ENCODE results near the gene PLS1.

PLS1 gene

GRCh38 chr3:142638291-142638690, 42.1 kb downstream of the PLS1 start:
- no peaks in the 10 kb centered on the region for H3K9me3 ChIP-seq (ENCODE audit: control insufficient read depth, insufficient read depth, low read length)
- H3K4me1 ChIP-seq (ENCODE audit: insufficient read depth, low read length), result peaks cover 7% of the 10 kb centered on the region; the same call in 1 of the 2 replicates
- no peaks in the 10 kb centered on the region for H3K36me3 ChIP-seq (ENCODE audit: insufficient read depth, low read length)
- H3K9ac ChIP-seq (ENCODE audit: low read depth, low read length), result no peak overlapping the region

GRCh38 chr3:142641504-142641903, 45.3 kb downstream of the PLS1 start:
- H3K4me1 ChIP-seq (ENCODE audit: insufficient read depth, low read length), result peaks cover 22% of the 10 kb centered on the region
- H3K9ac ChIP-seq (ENCODE audit: low read depth, low read length), result no peak overlapping the region
- no peaks in the 10 kb centered on the region for H3K36me3 ChIP-seq (ENCODE audit: insufficient read depth, low read length)
- H3K9me3 ChIP-seq (ENCODE audit: control insufficient read depth, insufficient read depth, low read length), result no peaks in the 10 kb centered on the region

DNA sequence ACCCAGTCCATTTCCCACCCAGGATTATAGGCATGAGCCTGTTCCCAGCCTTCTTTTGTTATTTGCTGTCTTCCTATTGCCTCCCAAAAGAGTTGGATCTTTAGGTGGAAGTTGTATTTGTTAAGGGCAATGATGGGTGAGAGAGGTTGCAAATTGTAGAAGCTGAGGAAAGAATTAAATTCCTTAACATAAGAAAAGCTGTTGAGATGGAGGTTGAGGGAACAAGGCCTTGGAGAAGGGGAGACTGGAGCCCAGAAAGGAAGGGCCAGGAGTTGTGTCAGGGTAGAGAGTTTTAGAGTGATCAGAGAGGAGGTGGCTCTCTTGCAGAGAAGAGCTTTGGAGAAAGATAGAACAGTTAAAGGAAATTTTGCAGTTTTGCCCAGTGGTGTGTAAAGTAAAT, 46.8 kb downstream of the PLS1 start:
- Histone ChIP-seq H3K9ac (ENCODE audit: low read depth, low read length) (no peak overlapping the region), H3K9me3 (ENCODE audit: control insufficient read depth, insufficient read depth, low read length) (no peaks in the 10 kb centered on the region), H3K4me1 (ENCODE audit: insufficient read depth, low read length) (peaks cover 22% of the 10 kb centered on the region), H3K36me3 (ENCODE audit: insufficient read depth, low read length) (peaks cover 3% of the 10 kb centered on the region; the same call in 1 of the 2 replicates)

DNA sequence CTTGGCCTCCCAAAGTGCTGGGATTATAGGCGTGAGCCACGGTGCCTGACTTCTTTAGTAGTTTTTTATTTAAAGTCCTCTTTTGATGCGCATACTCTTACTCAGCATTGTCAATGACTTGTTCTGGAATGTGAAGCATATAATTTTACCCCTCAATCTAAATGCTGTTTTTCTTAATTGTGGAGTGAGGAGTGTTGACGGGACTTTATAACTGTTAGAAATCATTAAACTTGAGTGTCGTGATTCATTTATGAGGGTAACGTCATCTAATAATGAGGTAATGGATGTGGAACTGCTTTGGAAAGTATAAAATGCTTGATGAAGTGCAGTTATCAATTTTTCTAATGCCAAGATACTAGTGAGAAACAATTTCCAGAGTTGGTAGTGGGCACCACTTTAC, 48.3 kb downstream of the PLS1 start:
- Histone ChIP-seq H3K36me3 (ENCODE audit: insufficient read depth, low read length) (peaks cover 3% of the 10 kb centered on the region; the same call in 1 of the 2 replicates), H3K9me3 (ENCODE audit: control insufficient read depth, insufficient read depth, low read length) (no peaks in the 10 kb centered on the region), H3K9ac (ENCODE audit: low read depth, low read length) (no peak overlapping the region), H3K4me1 (ENCODE audit: insufficient read depth, low read length) (peaks cover 22% of the 10 kb centered on the region)

GRCh38 chr3:142645236-142645793, 49.1 kb downstream of the PLS1 start:
- Histone ChIP-seq H3K9ac (ENCODE audit: low read depth, low read length) (no peak overlapping the region), H3K9me3 (ENCODE audit: control insufficient read depth, insufficient read depth, low read length) (no peaks in the 10 kb centered on the region), H3K36me3 (ENCODE audit: insufficient read depth, low read length) (peaks cover 3% of the 10 kb centered on the region; the same call in 1 of the 2 replicates), H3K4me1 (ENCODE audit: insufficient read depth, low read length) (peaks cover 22% of the 10 kb centered on the region)

DNA sequence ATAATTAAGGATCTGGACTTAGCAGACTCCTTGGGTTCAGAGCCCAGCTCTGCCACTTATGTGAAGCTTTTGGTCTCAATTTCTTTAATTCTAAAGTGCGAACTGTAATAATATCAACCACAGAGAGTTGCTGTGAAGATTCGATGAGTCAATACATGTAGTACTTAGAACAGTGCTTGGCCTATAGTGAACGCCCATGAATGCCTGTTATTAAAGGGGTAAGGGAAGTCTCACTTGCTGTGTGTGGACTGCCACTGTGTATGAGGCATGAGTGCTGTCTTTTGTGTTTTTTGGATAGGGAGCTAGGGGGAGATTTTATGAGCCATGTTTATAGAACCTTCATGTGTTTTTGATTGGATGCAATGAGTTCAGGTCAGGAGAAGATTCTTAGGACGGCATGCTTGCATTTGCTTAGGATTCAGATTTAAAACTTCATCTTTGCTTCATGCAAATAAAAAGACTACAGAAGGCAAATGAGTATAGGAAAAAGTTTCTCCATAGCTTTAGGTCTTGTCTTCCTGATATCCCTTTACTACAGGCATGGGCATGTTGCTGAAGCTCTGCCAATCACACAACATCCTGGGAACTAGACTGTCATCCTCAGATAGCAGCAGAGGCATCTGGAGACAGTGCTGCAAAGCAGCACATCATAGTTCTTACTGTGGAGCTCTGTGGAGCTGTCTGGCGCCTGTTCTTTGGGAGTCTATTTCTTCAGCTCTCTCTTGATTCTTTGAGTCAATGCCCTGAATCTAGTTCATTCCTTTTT, 50.0 kb downstream of the PLS1 start:
- H3K4me1 ChIP-seq (ENCODE audit: insufficient read depth, low read length), result peaks cover 22% of the 10 kb centered on the region

DNA sequence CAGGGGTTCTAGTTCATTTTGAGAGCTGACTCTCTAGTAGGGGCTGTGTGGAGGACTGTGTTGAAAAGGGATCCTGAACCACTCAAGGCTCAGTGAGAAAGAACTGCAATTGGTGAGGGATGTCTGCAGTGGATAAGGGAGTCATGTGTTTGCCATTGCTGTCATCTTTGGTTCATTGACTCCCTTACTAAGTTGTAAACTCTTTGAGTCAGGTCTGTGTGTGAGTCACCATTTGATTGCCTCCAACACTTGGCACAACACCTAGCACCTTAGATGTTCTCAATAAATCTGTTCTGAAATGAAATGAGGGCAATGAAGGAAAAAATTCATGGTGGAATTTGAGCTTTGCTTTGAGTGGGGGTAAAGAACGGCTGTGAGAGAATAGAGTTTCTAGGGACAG, 51.7 kb downstream of the PLS1 start:
- Histone ChIP-seq H3K4me1 (ENCODE audit: insufficient read depth, low read length) (peaks cover 24% of the 10 kb centered on the region), H3K9ac (ENCODE audit: low read depth, low read length) (no peak overlapping the region), H3K9me3 (ENCODE audit: control insufficient read depth, insufficient read depth, low read length) (no peaks in the 10 kb centered on the region), H3K36me3 (ENCODE audit: insufficient read depth, low read length) (peaks cover 3% of the 10 kb centered on the region; the same call in 1 of the 2 replicates)

More for the DNA sequence above, 50.0 kb downstream of the PLS1 start:
- H3K9me3 ChIP-seq (ENCODE audit: control insufficient read depth, insufficient read depth, low read length), result no peaks in the 10 kb centered on the region
- no peak overlapping the region for H3K9ac ChIP-seq (ENCODE audit: low read depth, low read length)
- peaks cover 3% of the 10 kb centered on the region; the same call in 1 of the 2 replicates for H3K36me3 ChIP-seq (ENCODE audit: insufficient read depth, low read length)

DNA sequence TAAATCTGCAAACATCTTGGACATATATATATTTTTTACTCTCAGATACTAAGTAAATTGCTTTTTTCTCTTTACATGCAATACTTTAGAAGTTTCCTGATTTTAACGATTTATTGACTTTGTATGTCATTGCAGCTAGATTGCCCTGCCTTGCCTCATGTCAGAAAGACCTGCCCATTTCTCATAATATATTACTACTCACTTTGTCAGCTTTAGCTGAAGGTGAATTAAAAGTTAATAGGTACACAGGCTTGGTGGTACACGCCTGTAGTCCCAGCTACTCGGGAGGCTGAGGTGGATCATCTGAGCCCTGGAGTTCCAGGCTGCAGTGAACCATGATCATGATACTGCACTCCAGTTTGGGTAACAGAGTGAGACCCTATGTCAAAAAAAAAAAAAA, 52.8 kb downstream of the PLS1 start:
- Histone ChIP-seq H3K9ac (ENCODE audit: low read depth, low read length) (no peak overlapping the region), H3K36me3 (ENCODE audit: insufficient read depth, low read length) (peaks cover 3% of the 10 kb centered on the region; the same call in 1 of the 2 replicates), H3K4me1 (ENCODE audit: insufficient read depth, low read length) (peaks cover 21% of the 10 kb centered on the region), H3K9me3 (ENCODE audit: control insufficient read depth, insufficient read depth, low read length) (no peaks in the 10 kb centered on the region)

DNA sequence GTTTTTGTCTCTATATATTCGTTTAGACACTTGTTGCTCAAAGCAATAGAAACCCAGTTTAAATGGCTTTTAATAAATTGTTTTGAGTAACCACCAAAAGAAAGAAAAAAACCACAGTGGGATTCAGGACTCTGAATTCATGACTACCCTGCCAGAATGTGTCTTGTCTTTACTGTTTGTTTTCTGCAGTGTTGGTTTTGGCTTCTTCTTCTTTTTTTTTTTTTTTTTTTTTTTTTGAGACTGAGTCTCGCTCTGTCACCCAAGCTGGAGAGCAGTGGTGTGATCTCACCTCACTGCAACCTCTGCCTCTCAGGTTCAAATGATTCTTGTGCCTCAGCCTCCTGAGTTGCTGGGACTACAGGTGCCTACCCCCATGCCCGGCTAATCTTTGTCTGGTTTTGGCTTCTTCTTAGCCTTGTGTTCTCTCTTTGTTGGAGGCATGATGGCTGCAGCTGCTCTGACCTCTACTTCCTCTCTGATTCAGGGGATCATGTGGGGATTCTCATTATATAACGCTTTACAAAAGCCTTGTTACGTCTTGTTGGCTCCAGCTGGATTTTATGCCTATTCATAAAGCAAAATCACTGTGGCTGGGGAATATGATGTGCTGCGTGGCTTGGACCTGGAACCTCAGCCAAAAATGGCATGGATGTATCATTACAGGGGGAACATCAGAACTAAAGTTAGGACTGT, 54.0 kb downstream of the PLS1 start:
- no peak overlapping the region for H3K9ac ChIP-seq (ENCODE audit: low read depth, low read length)
- H3K4me1 ChIP-seq (ENCODE audit: insufficient read depth, low read length), result peaks cover 16% of the 10 kb centered on the region
- peaks cover 3% of the 10 kb centered on the region; the same call in 1 of the 2 replicates for H3K36me3 ChIP-seq (ENCODE audit: insufficient read depth, low read length)
- no peaks in the 10 kb centered on the region for H3K9me3 ChIP-seq (ENCODE audit: control insufficient read depth, insufficient read depth, low read length)

- peaks cover 3% of the 10 kb centered on the region; the same call in 1 of the 2 replicates for H3K36me3 ChIP-seq (ENCODE audit: insufficient read depth, low read length)
- H3K9ac ChIP-seq (ENCODE audit: low read depth, low read length), result no peak overlapping the region
- H3K9me3 ChIP-seq (ENCODE audit: control insufficient read depth, insufficient read depth, low read length), result no peaks in the 10 kb centered on the region
- H3K4me1 ChIP-seq (ENCODE audit: insufficient read depth, low read length), result peaks cover 8% of the 10 kb centered on the region
Observed at GRCh38 chr3:142651711-142652110, 55.5 kb downstream of the PLS1 start.

GRCh38 chr3:142652826-142653292, 56.7 kb downstream of the PLS1 start:
- Histone ChIP-seq H3K9me3 (ENCODE audit: control insufficient read depth, insufficient read depth, low read length) (no peaks in the 10 kb centered on the region), H3K4me1 (ENCODE audit: insufficient read depth, low read length) (peaks cover 8% of the 10 kb centered on the region), H3K9ac (ENCODE audit: low read depth, low read length) (no peak overlapping the region), H3K36me3 (ENCODE audit: insufficient read depth, low read length) (peaks cover under 1% of the 10 kb centered on the region; the same call in 1 of the 2 replicates)

DNA sequence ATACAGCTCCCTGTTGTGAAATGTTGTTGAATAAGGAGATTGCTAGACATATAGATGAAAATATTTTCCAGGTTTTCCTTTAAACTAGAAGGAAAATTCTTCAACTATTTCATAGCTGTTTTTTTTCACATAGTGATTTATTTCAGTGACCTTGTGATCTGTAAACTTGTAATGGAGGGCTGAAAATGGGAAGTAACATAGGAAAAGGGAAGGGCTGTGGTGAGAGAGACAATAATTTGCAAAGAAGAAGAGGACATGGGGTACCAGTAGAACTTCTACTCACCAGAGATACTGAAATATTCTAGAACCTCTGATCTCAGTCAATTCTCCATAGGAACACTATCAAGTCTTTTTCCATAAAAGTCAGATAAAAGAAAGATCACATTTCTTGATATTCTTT, 60.4 kb downstream of the PLS1 start:
- Histone ChIP-seq H3K9ac (ENCODE audit: low read depth, low read length) (no peak overlapping the region), H3K4me1 (ENCODE audit: insufficient read depth, low read length) (peaks cover 14% of the 10 kb centered on the region), H3K9me3 (ENCODE audit: control insufficient read depth, insufficient read depth, low read length) (no peaks in the 10 kb centered on the region), H3K36me3 (ENCODE audit: insufficient read depth, low read length) (no peaks in the 10 kb centered on the region)

GRCh38 chr3:142657033-142657432, 60.8 kb downstream of the PLS1 start:
- Histone ChIP-seq H3K9me3 (ENCODE audit: control insufficient read depth, insufficient read depth, low read length) (no peaks in the 10 kb centered on the region), H3K9ac (ENCODE audit: low read depth, low read length) (no peak overlapping the region), H3K36me3 (ENCODE audit: insufficient read depth, low read length) (no peaks in the 10 kb centered on the region)

DNA sequence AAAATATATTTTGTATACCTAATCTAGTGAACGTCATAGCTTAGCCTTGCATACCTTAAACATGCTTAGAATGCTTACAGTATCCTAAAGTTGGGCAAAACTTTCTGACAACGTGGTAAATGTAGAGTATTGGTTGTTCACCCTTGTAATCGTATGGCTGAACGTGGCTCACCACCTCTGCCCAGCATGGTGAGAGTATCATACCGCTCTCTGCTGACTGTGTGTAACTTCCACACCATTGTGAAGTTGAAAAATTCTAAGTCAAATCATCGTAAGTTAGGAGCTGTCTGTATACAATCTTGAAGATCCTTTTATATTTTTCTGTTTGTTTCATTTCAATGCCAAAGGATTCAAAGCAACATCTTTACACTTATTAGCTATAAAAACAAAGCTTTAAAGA, 64.2 kb downstream of the PLS1 start:
- Histone ChIP-seq H3K9me3 (ENCODE audit: control insufficient read depth, insufficient read depth, low read length) (no peaks in the 10 kb centered on the region), H3K4me1 (ENCODE audit: insufficient read depth, low read length) (peaks cover 13% of the 10 kb centered on the region; the same call in 1 of the 2 replicates), H3K36me3 (ENCODE audit: insufficient read depth, low read length) (no peaks in the 10 kb centered on the region), H3K9ac (ENCODE audit: low read depth, low read length) (no peak overlapping the region)

More at GRCh38 chr3:142657033-142657432, 60.8 kb downstream of the PLS1 start:
- H3K4me1 ChIP-seq (ENCODE audit: insufficient read depth, low read length), result peaks cover 14% of the 10 kb centered on the region

All from ES-I3 (cell line).